WTC11 (cell line): ENCODE results near the gene PDHA1. TPM values are rescaled to one million over a fixed set of nuclear protein-coding genes. Genes with fewer than 3 reads are reported as not detected.

Source experiments
- ATAC-seq: fragments of 200-7000 bp; cut with Tn5 transposase; 2 replicates; pipeline ENCODE4 v1.10.0; 2021; ENCODE audit warnings: mild to moderate bottlenecking, moderate library complexity
- CTCF ChIA-PET: fragments of 300-600 bp; sonication (Branson Sonifier 250); formaldehyde crosslinking; loops from one replicate; lab custom pipeline; 2021; ENCODE audit warnings: antibody characterized with exemption; lab: Charles Lee
- POLR2A ChIA-PET: fragments of 350-600 bp; sonication (Branson Sonifier 250); formaldehyde crosslinking; loops from one replicate; lab custom pipeline; 2021; ENCODE audit warnings: antibody characterized with exemption; lab: Charles Lee
- DNase-seq: peaks from one replicate; pipeline ENCODE4 v3.0.0; 2021; ENCODE audit warnings: low spot score
- H3K27ac Mint-ChIP-seq: 2 replicates; pipeline ENCODE4 v1.8.0; 2021; ENCODE audit warnings: mixed read lengths
- H3K27me3 Mint-ChIP-seq: 2 replicates; pipeline ENCODE4 v1.8.0; 2021; ENCODE audit warnings: low read depth, mild to moderate bottlenecking, moderate library complexity, mixed read lengths
- H3K36me3 Mint-ChIP-seq: 2 replicates; pipeline ENCODE4 v1.8.0; 2021; ENCODE audit warnings: mixed read lengths
- H3K4me1 Mint-ChIP-seq: 2 replicates; pipeline ENCODE4 v1.8.0; 2022; ENCODE audit warnings: mixed read lengths
- H3K4me3 Mint-ChIP-seq: 2 replicates; pipeline ENCODE4 v1.8.0; 2021; ENCODE audit warnings: mild to moderate bottlenecking, moderate library complexity, mixed read lengths
- H3K9me3 Mint-ChIP-seq: 2 replicates; pipeline ENCODE4 v1.8.0; 2021; ENCODE audit warnings: mixed read lengths
- ATF2 ChIP-seq: sonication (generic); formaldehyde crosslinking; IDR thresholded peaks from 2 replicates; pipeline ENCODE4 v1.8.1; 2022; ENCODE audit warnings: low read depth, missing genetic modification reagents, borderline replicate concordance
- ATF6 ChIP-seq: sonication (generic); formaldehyde crosslinking; IDR thresholded peaks from 2 replicates; pipeline ENCODE4 v1.8.1; 2023; ENCODE audit warnings: mild to moderate bottlenecking, missing genetic modification reagents
- FOXP4 ChIP-seq: sonication (generic); formaldehyde crosslinking; IDR thresholded peaks from 2 replicates; pipeline ENCODE4 v1.8.0; 2022; ENCODE audit warnings: mild to moderate bottlenecking, missing genetic modification reagents
- HMGXB4 ChIP-seq: sonication (generic); formaldehyde crosslinking; IDR thresholded peaks from 2 replicates; pipeline ENCODE4 v1.8.1; 2023; ENCODE audit warnings: mild to moderate bottlenecking, moderate library complexity, missing genetic modification reagents
- IRF1 ChIP-seq: sonication (generic); formaldehyde crosslinking; IDR thresholded peaks from 2 replicates; pipeline ENCODE4 v1.8.0; 2023; ENCODE audit warnings: missing genetic modification reagents
- KAT7 ChIP-seq: sonication (generic); formaldehyde crosslinking; IDR thresholded peaks from 2 replicates; pipeline ENCODE4 v1.8.1; 2023; ENCODE audit warnings: missing genetic modification reagents, mild to moderate bottlenecking, borderline replicate concordance
- NFYB ChIP-seq: sonication (generic); formaldehyde crosslinking; conservative IDR thresholded peaks from 2 replicates; pipeline ENCODE4 v1.8.0; 2022; ENCODE audit warnings: low read depth, missing genetic modification reagents
- PRDM15 ChIP-seq: sonication (generic); formaldehyde crosslinking; IDR thresholded peaks from 2 replicates; pipeline ENCODE4 v1.8.0; 2022; ENCODE audit warnings: missing genetic modification reagents
- SMAD3 ChIP-seq: sonication (generic); formaldehyde crosslinking; IDR thresholded peaks from 2 replicates; pipeline ENCODE4 v1.8.0; 2022; ENCODE audit warnings: missing genetic modification reagents, mild to moderate bottlenecking, borderline replicate concordance
- USF1 ChIP-seq: sonication (generic); formaldehyde crosslinking; IDR thresholded peaks from 2 replicates; pipeline ENCODE4 v1.8.0; 2022; ENCODE audit warnings: mild to moderate bottlenecking, missing genetic modification reagents
- ZNF532 ChIP-seq: fragments of 250-450 bp; sonication (Bioruptor Pico); IDR thresholded peaks from 2 replicates; pipeline ENCODE4 v1.9.0; 2021; ENCODE audit warnings: mild to moderate bottlenecking, borderline replicate concordance
- total RNA-seq: library from RNA; stranded (reverse); gene quantifications from 3 replicates; pipeline ENCODE4 v1.2.3, GENCODE V29; 2021

Gene PDHA1
- total RNA-seq, 1 experiment from 2014 or later, result 292 TPM

- TF ChIP-seq FOXP4 (CRISPR knock-in tag) (no peak), ATF2 (CRISPR knock-in tag) (no peak), NFYB (no peak), HMGXB4 (CRISPR knock-in tag) (no peak), KAT7 (CRISPR knock-in tag) (no peak), IRF1 (CRISPR knock-in tag) (no peak), ATF6 (CRISPR knock-in tag) (no peak), ZNF532 (CRISPR knock-in tag) (no peak), USF1 (CRISPR knock-in tag) (no peak)
These were observed 14.8 kb downstream of the PDHA1 start (continued) for GRCh38 chrX:19358521-19358920.

GRCh38 chrX:19360903-19361302 lies 17.2 kb downstream of the PDHA1 start:
- CTCF ChIA-PET, result interaction anchor here (1.4 to 1.6 kb wide), 2 partner anchors 11 to 22 kb away, joined by 3 to 4 read pairs; no protein-coding TSS in a partner anchor
- no peak for TF ChIP-seq SMAD3 (CRISPR knock-in tag)
- TF ChIP-seq PRDM15 (CRISPR knock-in tag), result no peak
- ATAC-seq (no peak), DNase-seq (no peak)
- Mint-ChIP-seq H3K36me3 (peaks cover 38% of the 10 kb centered on the region), H3K27ac (no peak overlapping the region), H3K4me3 (no peak overlapping the region), H3K4me1 (no peaks in the 10 kb centered on the region), H3K27me3 (no peaks in the 10 kb centered on the region), H3K9me3 (no peaks in the 10 kb centered on the region)
- POLR2A ChIA-PET, result no interaction called here
